CD4-positive, alpha-beta T cell treated with Interleukin-4 for 4 hours (primary cell): ENCODE measurements around the gene KCNJ5.
A peak's percentile ranks its signal among the peaks of the same experiment; 100 is the strongest.

Source experiments
- DNase-seq: peaks from one replicate; pipeline ENCODE4 v3.0.0-alpha.2; 2020

KCNJ5 gene

DNA sequence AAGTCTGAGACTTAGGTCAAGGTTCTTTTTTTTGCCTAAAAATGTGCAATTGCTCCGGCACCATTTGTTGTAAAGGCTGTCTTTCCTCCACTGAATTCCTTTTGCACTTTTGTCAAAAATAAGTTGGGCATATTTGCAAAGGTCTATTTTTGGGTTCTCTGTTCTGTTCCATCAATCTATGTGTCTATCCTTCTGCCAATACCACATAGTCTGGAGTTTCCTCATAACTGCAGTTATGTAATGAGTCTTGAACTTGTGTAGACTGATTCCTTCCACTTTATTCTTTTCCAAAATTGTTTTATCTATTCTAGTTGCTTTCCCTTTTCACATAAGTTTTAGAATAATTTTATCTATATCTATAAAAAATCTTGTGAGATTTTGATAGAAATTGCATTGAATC, 6.7 kb downstream of the KCNJ5 start:
- no peak for DNase-seq

GRCh38 chr11:128898580-128899344, 7.6 kb downstream of the KCNJ5 start:
- no peak for DNase-seq

GRCh38 chr11:128900468-128900867, 9.3 kb downstream of the KCNJ5 start:
- DNase-seq = no peak

- DNase-seq = no peak
Observed at GRCh38 chr11:128901653-128902514, 10.7 kb downstream of the KCNJ5 start.

DNA sequence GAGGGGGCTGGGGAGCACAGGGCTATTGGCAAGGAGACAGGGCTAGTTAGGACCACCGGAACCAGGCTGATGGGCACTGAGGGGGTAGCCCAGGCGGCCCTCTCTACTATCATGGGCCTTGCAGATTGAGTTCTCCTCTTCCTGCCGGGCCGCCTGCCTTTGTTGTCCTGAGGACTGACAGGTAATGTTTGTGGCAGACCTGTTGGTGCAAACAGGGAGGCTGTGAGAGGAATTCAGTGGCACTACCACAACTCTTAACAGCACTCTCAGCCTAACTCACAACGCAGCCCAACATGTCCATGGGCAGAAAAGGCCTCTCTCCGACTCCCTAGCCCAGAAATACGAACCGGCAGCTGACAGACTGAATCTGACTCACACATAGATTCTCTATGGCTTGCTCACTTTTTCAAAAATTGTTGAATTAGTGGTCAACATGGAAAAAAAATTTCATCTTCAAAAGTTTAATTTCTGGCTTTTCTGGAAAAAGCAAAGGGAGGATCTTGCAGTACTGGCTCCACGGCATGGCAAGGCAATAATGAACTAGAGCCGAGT, 11.4 kb downstream of the KCNJ5 start:
- no peak for DNase-seq

- no peak for DNase-seq
Observed at GRCh38 chr11:128903248-128904061, 12.3 kb downstream of the KCNJ5 start.

DNA sequence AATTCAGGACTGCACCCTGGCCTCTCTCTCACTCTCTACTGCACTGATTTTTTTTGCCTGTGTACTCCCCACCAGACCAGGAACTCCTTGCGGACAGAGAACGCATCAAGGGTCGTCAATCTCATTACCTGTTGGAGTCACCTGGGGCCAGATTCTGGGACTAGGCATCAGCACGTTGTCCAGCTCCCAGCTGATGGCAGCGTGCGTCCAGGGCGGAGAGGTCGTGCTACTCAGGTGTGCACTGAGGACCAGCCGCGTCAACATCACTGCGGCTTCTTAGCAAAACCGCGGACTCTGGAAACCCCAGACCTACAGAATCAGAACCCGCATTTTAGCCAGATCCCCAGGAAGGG, 13.1 kb downstream of the KCNJ5 start:
- DNase-seq = no peak

- no peak for DNase-seq
Observed at GRCh38 chr11:128904656-128905344, 13.6 kb downstream of the KCNJ5 start.

GRCh38 chr11:128905345-128906184, 14.4 kb downstream of the KCNJ5 start:
- DNase-seq = peak; percentile 32

DNA sequence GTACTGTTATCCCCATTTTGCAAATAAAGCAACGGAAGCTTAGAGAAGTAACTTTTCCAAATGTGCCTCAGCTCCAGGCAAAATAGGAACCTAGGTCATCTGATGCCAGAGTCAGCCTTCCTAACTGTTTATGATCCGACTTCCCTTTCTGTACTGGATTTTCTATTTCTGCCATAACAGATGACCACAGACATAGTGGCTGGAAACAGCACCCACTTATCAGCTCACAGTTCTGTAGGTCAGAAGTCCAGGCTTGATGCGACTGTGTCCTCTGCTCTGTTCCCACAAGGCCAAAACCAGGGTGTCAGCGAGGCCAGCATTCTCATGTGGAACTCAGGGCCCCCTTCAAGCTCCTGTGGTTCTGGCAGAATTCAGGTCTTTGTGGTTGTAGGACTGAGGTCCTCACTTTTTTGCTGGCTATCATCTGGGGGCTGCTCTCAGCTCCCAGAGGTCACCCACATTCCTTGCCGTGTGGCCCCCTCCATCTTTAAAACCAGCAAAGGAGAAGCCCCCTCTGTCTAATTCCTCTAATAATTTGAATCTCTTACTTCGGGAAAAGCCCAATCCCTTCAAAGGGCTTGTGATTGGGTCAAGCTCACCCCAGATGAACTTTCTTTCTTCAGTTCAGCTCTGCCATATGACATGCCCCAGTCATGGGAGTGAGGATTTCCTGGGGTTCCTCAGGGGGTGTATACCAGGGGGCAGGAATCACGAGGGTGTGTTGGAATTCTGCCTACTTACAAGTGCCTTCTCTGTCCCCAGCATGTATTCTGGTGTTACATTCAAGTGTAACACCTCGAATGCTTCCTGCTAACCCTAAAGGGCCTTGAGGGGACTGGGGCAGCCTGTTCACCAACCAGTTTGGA, 15.3 kb downstream of the KCNJ5 start:
- DNase-seq = no peak

- no peak for DNase-seq
Observed at GRCh38 chr11:128907585-128907984, 16.4 kb downstream of the KCNJ5 start.

DNA sequence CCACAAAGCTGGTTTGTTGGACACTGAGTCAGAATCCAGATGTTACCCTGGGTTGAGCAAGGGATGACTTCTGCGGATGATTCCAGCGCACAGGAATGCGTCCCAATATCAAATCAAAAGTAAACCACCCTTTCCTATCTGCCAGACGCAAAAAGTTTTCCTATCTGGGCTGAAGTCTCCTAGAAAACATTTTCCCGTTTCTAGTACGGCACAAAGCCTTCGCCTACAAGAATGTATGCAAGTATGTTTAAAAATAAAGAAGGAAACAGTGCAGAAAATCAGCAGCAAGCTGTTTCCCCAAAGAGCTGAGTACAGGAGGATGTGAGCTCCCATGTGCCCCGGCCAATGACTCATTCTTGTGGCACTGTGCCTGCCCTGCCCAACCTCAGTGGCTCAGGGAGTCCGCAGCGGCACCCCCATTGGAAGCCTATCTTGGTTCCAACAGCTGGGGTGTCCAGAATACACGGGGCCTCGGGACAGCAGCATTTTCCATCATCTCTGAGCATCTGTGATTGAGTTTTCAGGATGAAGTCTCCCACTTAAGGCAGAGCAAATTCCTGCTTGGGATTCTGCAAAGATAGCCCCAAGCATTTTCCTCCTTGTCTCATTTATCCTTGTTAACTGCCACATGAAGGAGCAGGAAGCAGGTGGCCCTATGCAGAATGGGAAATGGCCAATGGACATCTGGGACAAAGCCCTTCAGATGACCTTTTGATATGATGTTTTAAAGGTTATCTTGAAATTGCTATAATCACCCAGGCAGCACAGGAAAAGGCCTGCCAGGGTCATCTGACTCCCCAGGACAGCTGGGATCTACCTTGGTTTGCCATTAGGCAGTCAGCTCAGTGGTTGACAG, 17.5 kb downstream of the KCNJ5 start:
- DNase-seq = no peak

- DNase-seq = no peak
Observed at GRCh38 chr11:128909438-128910125, 18.4 kb downstream of the KCNJ5 start.

- no peak for DNase-seq
Observed at GRCh38 chr11:128910576-128910975, 19.4 kb downstream of the KCNJ5 start.

- DNase-seq = no peak
Observed at GRCh38 chr11:128911239-128911638, 20.1 kb downstream of the KCNJ5 start.

DNA sequence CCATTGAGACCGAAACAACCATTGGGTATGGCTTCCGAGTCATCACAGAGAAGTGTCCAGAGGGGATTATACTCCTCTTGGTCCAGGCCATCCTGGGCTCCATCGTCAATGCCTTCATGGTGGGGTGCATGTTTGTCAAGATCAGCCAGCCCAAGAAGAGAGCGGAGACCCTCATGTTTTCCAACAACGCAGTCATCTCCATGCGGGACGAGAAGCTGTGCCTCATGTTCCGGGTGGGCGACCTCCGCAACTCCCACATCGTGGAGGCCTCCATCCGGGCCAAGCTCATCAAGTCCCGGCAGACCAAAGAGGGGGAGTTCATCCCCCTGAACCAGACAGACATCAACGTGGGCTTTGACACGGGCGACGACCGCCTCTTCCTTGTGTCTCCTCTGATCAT, 20.5 kb downstream of the KCNJ5 start:
- no peak for DNase-seq

DNA sequence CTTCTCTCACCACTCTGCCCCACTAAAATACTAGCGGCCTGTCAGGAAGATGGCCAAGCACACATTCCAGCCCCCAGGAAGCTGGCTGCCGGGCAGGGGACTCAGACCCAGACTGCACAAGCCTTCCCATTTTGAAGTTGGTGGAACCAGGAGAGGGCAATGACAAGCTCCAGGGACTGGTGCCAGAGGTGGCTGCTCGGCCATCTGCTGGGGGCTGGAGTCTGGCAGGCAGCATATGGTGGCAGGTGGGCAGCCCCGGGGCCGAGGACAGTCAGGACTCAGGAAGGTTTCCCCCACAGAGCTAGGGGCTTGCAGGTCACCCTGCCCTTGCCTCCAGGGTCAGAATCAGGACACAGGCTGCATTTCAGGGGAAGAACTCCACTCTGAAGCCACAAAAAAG, 22.6 kb downstream of the KCNJ5 start:
- DNase-seq = no peak

GRCh38 chr11:128914216-128915148, 23.3 kb downstream of the KCNJ5 start:
- no peak for DNase-seq
